ENCODE data around the gene HINT3. TPM values are rescaled to one million over a fixed set of nuclear protein-coding genes. Genes with fewer than 3 reads are reported as not detected.
A peak's percentile ranks its signal among the peaks of the same experiment; 100 is the strongest.
"Not testable (repeated sequence)": the region's sequence is repeated elsewhere in the genome, so short reads cannot be mapped to it uniquely, and the experiment has no call there.

HINT3 gene
- polyA plus RNA-seq = 1.5 to 3.9 TPM (median 2.9 TPM) in 3 replicates
- 39.6 TPM for polyA plus RNA-seq (2011; ENCODE audit: low read depth)
- polyA plus RNA-seq (2011; cell fraction: cytosol; rRNA removed) = 3.5 and 4.5 TPM in 2 replicates
- polyA plus RNA-seq (2011; cell fraction: nucleus; rRNA removed) = 1.9 TPM in 2 replicates
- 7.4 and 19.7 TPM in 2 replicates for polyA plus RNA-seq (2012; ENCODE audit: low replicate concordance)
- 0.52 to 1.4 TPM (median 0.99 TPM) in 3 replicates for polyA minus RNA-seq
- polyA minus RNA-seq (2011; cell fraction: cytosol; rRNA and poly(A)+ RNA removed) = 6.7 TPM
- 1.9 and 3.3 TPM in 2 replicates for polyA minus RNA-seq (2011; cell fraction: nucleus; rRNA and poly(A)+ RNA removed)

GRCh38 chr6:125956506-125957390, at the start of gene HINT3:
HINT3 (plus strand) TSS chr6:125956770; CDS start chr6:125956978, 208 bp downstream.
- peak within 1 kb of the TSS; percentile 88 for H3K9ac ChIP-seq (ENCODE audit: control insufficient read depth, extremely low read depth, insufficient read depth, low read length)
- no peaks in the 10 kb centered on the region for H3K9me1 ChIP-seq (ENCODE audit: control insufficient read depth, extremely low read depth, insufficient read depth, low read length)
- H3K27ac ChIP-seq (ENCODE audit: control insufficient read depth, insufficient read depth, low read length) = peak within 1 kb of the TSS; percentile 78
- peak within 1 kb of the TSS; percentile 95 for H2AFZ ChIP-seq (ENCODE audit: control insufficient read depth, low read length)
- no peak for DNase-seq (ENCODE audit: low read depth, low spot score)
- H3K79me2 ChIP-seq (ENCODE audit: control insufficient read depth, insufficient read depth, low read length) = no peaks in the 10 kb centered on the region
- peak within 1 kb of the TSS; percentile 97 for H3K4me2 ChIP-seq (ENCODE audit: control insufficient read depth, extremely low read depth, insufficient read depth, low read depth, low read length)
- H3K4me3 ChIP-seq (ENCODE audit: control insufficient read depth in 2 of 3, extremely low read depth in 1 of 3, insufficient read depth in 2 of 3, low read depth in 1 of 3, low read length in 3 of 3) = peak within 1 kb of the TSS; percentile 81
- no peaks in the 10 kb centered on the region for H4K20me1 ChIP-seq (ENCODE audit: control insufficient read depth, extremely low read depth, insufficient read depth, low read length)
- peak; percentile 91 to 98 (median 93) for TF ChIP-seq CTCF (optimal IDR thresholded peaks at IDR 0.05 in 1 of 3, IDR thresholded peaks at IDR 0.05 in 1 of 3, conservative IDR thresholded peaks at IDR 0.05 in 1 of 3; ENCODE audit: extremely low read depth in 1 of 3, insufficient read depth in 2 of 3, low read length in 3 of 3)
- TF ChIP-seq EZH2 (IDR thresholded peaks at IDR 0.05; ENCODE audit: low read length) = no peak
- H3K9me3 ChIP-seq (ENCODE audit: control insufficient read depth, low read depth, low read length) = no peaks in the 10 kb centered on the region
- dilution Hi-C loops (cut with MboI; ENCODE audit: extremely low pct_ligation_motif_present, low sequenced_read_pairs) = no loop called here
- no peak for FAIRE-seq
- no peaks in the 10 kb centered on the region for H3K27me3 ChIP-seq (ENCODE audit: control insufficient read depth, extremely low read depth, insufficient read depth, low read length)
- peaks cover 16% of the 10 kb centered on the region for H3K4me1 ChIP-seq (ENCODE audit: control insufficient read depth, extremely low read depth, insufficient read depth, low read length)
- H3K36me3 ChIP-seq (ENCODE audit: control insufficient read depth in 2 of 2, extremely low read depth in 1 of 2, insufficient read depth in 2 of 2, low read length in 2 of 2) = no peaks in the 10 kb centered on the region

DNA sequence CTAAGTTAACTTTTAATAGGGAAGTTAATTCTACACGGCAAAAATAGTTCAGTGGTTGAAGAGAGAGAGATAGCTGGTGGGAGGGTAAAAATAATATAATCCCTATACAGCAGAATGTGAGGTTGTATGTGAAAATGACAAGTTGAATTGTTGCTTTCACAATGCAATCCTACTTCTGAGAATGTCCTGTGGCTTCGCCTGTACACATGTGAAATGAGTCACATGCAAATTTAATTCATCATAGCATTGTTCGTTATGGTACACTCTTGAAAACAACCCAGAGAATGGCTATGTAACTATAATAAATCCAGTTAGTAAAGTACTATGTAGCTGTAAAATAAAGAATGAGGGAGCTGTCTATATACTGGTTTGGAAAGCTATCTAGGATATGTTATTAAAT, 46.0 kb upstream of the HINT3 start:
- H3K4me3 ChIP-seq (ENCODE audit: control insufficient read depth in 2 of 3, extremely low read depth in 1 of 3, insufficient read depth in 2 of 3, low read depth in 1 of 3, low read length in 3 of 3) = no peak overlapping the region
- H3K9me3 ChIP-seq (ENCODE audit: control insufficient read depth, low read depth, low read length) = no peaks in the 10 kb centered on the region
- no peak overlapping the region for H2AFZ ChIP-seq (ENCODE audit: control insufficient read depth, low read length)
- no peaks in the 10 kb centered on the region for H3K36me3 ChIP-seq (ENCODE audit: control insufficient read depth in 2 of 2, extremely low read depth in 1 of 2, insufficient read depth in 2 of 2, low read length in 2 of 2)
- no peak overlapping the region for H3K27ac ChIP-seq (ENCODE audit: control insufficient read depth, insufficient read depth, low read length)
- DNase-seq (ENCODE audit: low read depth, low spot score) (no peak), FAIRE-seq (no peak)
- no peaks in the 10 kb centered on the region for H3K27me3 ChIP-seq (ENCODE audit: control insufficient read depth, extremely low read depth, insufficient read depth, low read length)
- TF ChIP-seq CTCF (optimal IDR thresholded peaks at IDR 0.05 in 1 of 3, IDR thresholded peaks at IDR 0.05 in 1 of 3, conservative IDR thresholded peaks at IDR 0.05 in 1 of 3; ENCODE audit: extremely low read depth in 1 of 3, insufficient read depth in 2 of 3, low read length in 3 of 3) (no peak), EZH2 (IDR thresholded peaks at IDR 0.05; ENCODE audit: low read length) (no peak)
- H4K20me1 ChIP-seq (ENCODE audit: control insufficient read depth, extremely low read depth, insufficient read depth, low read length) = no peaks in the 10 kb centered on the region
- no peaks in the 10 kb centered on the region for H3K9me1 ChIP-seq (ENCODE audit: control insufficient read depth, extremely low read depth, insufficient read depth, low read length)
- no peaks in the 10 kb centered on the region for H3K79me2 ChIP-seq (ENCODE audit: control insufficient read depth, insufficient read depth, low read length)
- no peak overlapping the region for H3K9ac ChIP-seq (ENCODE audit: control insufficient read depth, extremely low read depth, insufficient read depth, low read length)
- dilution Hi-C loops (cut with MboI; ENCODE audit: extremely low pct_ligation_motif_present, low sequenced_read_pairs) = no loop called here
- H3K4me2 ChIP-seq (ENCODE audit: control insufficient read depth, extremely low read depth, insufficient read depth, low read depth, low read length) = no peak overlapping the region
- H3K4me1 ChIP-seq (ENCODE audit: control insufficient read depth, extremely low read depth, insufficient read depth, low read length) = peaks cover 17% of the 10 kb centered on the region

DNA sequence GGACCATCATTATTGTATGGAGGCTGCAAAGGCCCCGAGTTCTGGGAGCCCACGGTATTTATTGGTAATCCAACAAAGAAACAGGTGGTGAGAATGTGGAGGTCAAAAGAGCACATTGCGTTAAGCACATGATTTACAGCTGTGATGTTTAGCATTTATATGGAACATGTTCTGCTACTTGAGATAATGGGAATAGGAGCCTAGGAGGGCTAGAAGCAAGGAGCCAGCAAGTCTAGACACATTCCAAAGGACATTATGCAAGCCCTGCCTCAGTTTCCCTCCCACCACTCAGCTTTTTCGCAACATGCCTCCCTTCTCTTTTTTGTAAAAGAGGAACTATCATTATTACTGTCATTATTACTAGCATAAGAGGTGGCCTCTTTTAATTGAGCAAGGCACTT, 45.5 kb upstream of the HINT3 start:
- H3K4me2 ChIP-seq (ENCODE audit: control insufficient read depth, extremely low read depth, insufficient read depth, low read depth, low read length); H3K9me3 ChIP-seq (ENCODE audit: control insufficient read depth, low read depth, low read length); FAIRE-seq; H3K9me1 ChIP-seq (ENCODE audit: control insufficient read depth, extremely low read depth, insufficient read depth, low read length); H3K27ac ChIP-seq (ENCODE audit: control insufficient read depth, insufficient read depth, low read length); DNase-seq (ENCODE audit: low read depth, low spot score); H3K36me3 ChIP-seq (ENCODE audit: control insufficient read depth in 2 of 2, extremely low read depth in 1 of 2, insufficient read depth in 2 of 2, low read length in 2 of 2); H4K20me1 ChIP-seq (ENCODE audit: control insufficient read depth, extremely low read depth, insufficient read depth, low read length); H3K27me3 ChIP-seq (ENCODE audit: control insufficient read depth, extremely low read depth, insufficient read depth, low read length); H2AFZ ChIP-seq (ENCODE audit: control insufficient read depth, low read length); dilution Hi-C loops (cut with MboI; ENCODE audit: extremely low pct_ligation_motif_present, low sequenced_read_pairs); H3K9ac ChIP-seq (ENCODE audit: control insufficient read depth, extremely low read depth, insufficient read depth, low read length); H3K79me2 ChIP-seq (ENCODE audit: control insufficient read depth, insufficient read depth, low read length); H3K4me3 ChIP-seq (ENCODE audit: control insufficient read depth in 2 of 3, extremely low read depth in 1 of 3, insufficient read depth in 2 of 3, low read depth in 1 of 3, low read length in 3 of 3): not testable (repeated sequence)
- H3K4me1 ChIP-seq (ENCODE audit: control insufficient read depth, extremely low read depth, insufficient read depth, low read length) = peaks cover 17% of the 10 kb centered on the region

All from keratinocyte (primary cell).